Kasumi-1 (cell line): ENCODE results near the gene NAP1L1.
"Not testable (repeated sequence)": the region's sequence is repeated elsewhere in the genome, so short reads cannot be mapped to it uniquely, and the experiment has no call there.

ENCODE experiments used
- DNase-seq, 2 experiments: peaks; one replicate each; lab custom pipeline; 2025; lab: John Stamatoyannopoulos, UW

Gene NAP1L1

GRCh38 chr12:75990189-75990912, 94.1 kb downstream of the NAP1L1 start:
- no peak for DNase-seq

DNA sequence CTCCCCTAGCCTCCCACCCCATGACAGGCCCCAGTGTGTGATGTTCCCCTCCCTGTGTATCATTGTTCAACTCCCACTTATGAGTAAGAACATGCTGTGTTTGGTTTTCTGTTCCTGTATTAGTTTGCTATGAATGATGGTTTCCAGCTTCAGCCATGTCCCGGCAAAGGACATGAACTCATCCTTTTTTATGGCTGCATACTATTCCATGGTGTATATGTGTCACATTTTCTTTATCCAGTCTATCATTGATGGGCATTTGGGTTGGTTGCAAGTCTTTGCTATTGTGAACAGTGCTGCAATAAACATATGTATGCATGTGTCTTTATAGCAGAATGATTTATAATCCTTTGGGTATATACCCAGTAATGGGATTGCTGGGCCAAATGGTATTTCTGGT, 96.8 kb downstream of the NAP1L1 start:
- DNase-seq: not testable (repeated sequence)
